ENCODE results near the gene PARD3B. TPM values are rescaled to one million over a fixed set of nuclear protein-coding genes. Genes with fewer than 3 reads are reported as not detected.

PARD3B gene
- total RNA-seq, 1 experiment from 2014 or later: 6.4 TPM

- Histone ChIP-seq H3K4ac (ENCODE audit: low read depth, low read length) (no peak overlapping the region), H2BK120ac (ENCODE audit: low read depth, low read length, poor library complexity, severe bottlenecking) (no peak overlapping the region), H3K79me2 (ENCODE audit: insufficient read depth, low read length) (no peaks in the 10 kb centered on the region), H3T11ph (ENCODE audit: low read length) (no peak overlapping the region), H3K23ac (ENCODE audit: insufficient read length, low read depth, low read length) (no peak overlapping the region), H3K9ac (ENCODE audit: extremely low read depth, insufficient read length, low read length) (no peak overlapping the region), H4K20me1 (ENCODE audit: control insufficient read depth, insufficient read depth, insufficient read length) (no peaks in the 10 kb centered on the region), H3K18ac (ENCODE audit: insufficient read length, low read depth, low read length) (no peak overlapping the region), H3K27me3 (ENCODE audit: insufficient read depth, low read length) (no peaks in the 10 kb centered on the region), H2BK5ac (ENCODE audit: insufficient read length, low read length) (no peak overlapping the region), H3K14ac (ENCODE audit: insufficient read depth, low read length) (no peak overlapping the region), H2AFZ (ENCODE audit: low read length) (no peak overlapping the region), H3K27ac (ENCODE audit: insufficient read length, low read depth, low read length) (no peak overlapping the region), H3K4me2 (ENCODE audit: insufficient read depth, insufficient read length, low read length) (no peak overlapping the region), H3K56ac (ENCODE audit: insufficient read length, low read depth, low read length) (no peak overlapping the region), H4K91ac (ENCODE audit: insufficient read length, low read depth, low read length) (no peak overlapping the region), H3K9me3 (ENCODE audit: control insufficient read depth, low read depth, low read length) (no peaks in the 10 kb centered on the region), H4K5ac (ENCODE audit: insufficient read length, low read depth, low read length) (no peak overlapping the region), H3K4me1 (ENCODE audit: insufficient read depth, low read length) (peaks cover 4% of the 10 kb centered on the region; the same call in 1 of the 2 replicates), H2BK20ac (ENCODE audit: low read depth, low read length, poor library complexity, severe bottlenecking) (no peak overlapping the region), H4K8ac (replicated peaks; ENCODE audit: insufficient read length, low read depth, low read length) (no peak overlapping the region), H2BK15ac (ENCODE audit: low read depth, low read length) (no peak overlapping the region), H3K23me2 (ENCODE audit: insufficient read length, low read depth, low read length, poor library complexity, severe bottlenecking) (no peaks in the 10 kb centered on the region), H2AK5ac (ENCODE audit: insufficient read length, low read length) (no peak overlapping the region), H3K79me1 (ENCODE audit: insufficient read depth, low read depth, low read length, poor library complexity, severe bottlenecking) (no peaks in the 10 kb centered on the region), H2BK12ac (ENCODE audit: insufficient read length, low read depth, low read length) (no peak overlapping the region)
- no peak for DNase-seq
- no peaks in the 10 kb centered on the region for H3K27me3 Mint-ChIP-seq (ENCODE audit: low read depth)
- H3K27ac Mint-ChIP-seq: peak overlapping the region in 2 of 3 experiments; percentile 48 to 49; a peak in 5 of 7 replicates
- no peaks in the 10 kb centered on the region for H3K9me3 Mint-ChIP-seq
- no peak overlapping the region for H3K4me3 Mint-ChIP-seq
- H3K4me1 Mint-ChIP-seq: peaks cover 24 to 27% of the 10 kb centered on the region in 2 experiments
- WGBS (ENCODE audit: extremely low coverage, insufficient read length, low lambda C conversion rate): no CpG with 5 or more reads among the region's 5 CpGs
- no peaks in the 10 kb centered on the region for H3K36me3 Mint-ChIP-seq (ENCODE audit: insufficient read depth in 1 of 3, low read depth in 3 of 3)
- TF ChIP-seq CTCF (conservative IDR thresholded peaks at IDR 0.05): no peak
Measured at GRCh38 chr2:205387350-205388055, 842.2 kb downstream of the PARD3B start.

All from H9 (cell line).